GM18499 (cell line): ENCODE measurements around the gene SMS.
"Not testable (repeated sequence)": the region's sequence is repeated elsewhere in the genome, so short reads cannot be mapped to it uniquely, and the experiment has no call there.

ENCODE experiments used
- ATAC-seq: cut with Tn5 transposase; IDR thresholded peaks from one replicate; pipeline ENCODE4 v1.9.1; 2021; ENCODE audit warnings: moderate number of reproducible peaks; ENCODE audit not compliant: insufficient read depth, unreplicated experiment

The SMS gene

DNA sequence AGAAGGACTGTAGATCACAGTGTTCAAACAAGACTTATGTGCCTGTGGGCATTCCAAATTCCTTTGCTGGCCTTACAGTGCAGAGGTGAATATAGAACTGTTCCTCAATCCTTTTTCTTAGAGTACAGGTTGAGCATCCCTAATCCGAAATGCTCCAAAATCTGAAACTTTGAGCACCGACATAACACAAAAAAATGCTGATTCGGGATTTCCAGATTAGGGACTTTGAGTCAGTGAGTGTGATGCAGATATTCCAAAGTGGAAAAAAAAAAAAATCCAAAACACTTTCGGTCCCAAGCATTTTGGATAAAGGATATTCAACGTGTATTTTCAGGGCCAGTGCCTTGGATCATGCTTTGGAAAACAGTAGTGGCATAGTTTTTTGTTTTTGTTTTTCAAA is 9.2 kb downstream of the SMS start:
- ATAC-seq: no peak

DNA sequence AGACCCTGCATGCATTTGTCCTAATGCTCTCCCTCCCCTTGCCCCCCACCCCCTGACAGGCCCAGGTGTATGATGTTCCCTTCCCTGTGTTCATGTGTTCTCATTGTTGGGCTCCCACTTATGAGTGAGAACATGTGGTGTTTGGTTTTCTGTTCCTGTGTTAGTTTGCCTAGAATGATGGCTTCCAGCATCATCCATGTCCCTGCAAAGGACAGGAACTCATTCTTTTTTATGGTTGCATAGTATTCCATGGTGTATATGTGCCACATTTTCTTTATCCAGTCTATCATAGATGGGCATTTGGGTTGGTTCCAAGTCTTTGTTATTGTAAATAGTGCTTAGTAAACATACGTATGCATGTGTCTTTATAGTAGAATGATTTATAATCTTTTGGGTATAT is 10.0 kb downstream of the SMS start:
- not testable (repeated sequence) for ATAC-seq

DNA sequence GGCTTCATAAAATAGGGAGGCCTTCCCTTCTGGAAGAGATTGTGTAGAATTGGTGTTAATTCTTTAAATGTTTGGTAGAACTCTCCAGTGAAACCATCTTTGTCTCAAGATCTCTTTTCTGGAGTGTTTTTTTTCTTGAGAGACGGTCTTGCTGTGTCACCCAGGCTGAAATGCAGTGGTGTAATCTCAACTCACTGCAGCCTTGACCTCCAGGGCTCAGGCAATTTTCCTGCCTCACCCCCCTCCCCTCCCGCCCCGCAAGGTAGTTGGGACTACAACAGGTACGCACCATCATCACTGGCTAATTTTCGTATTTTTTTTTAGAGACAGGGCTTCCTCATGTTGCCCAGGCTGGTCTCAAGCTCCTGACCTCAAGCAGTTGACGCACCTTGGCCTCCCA is 12.1 kb downstream of the SMS start:
- no peak for ATAC-seq

DNA sequence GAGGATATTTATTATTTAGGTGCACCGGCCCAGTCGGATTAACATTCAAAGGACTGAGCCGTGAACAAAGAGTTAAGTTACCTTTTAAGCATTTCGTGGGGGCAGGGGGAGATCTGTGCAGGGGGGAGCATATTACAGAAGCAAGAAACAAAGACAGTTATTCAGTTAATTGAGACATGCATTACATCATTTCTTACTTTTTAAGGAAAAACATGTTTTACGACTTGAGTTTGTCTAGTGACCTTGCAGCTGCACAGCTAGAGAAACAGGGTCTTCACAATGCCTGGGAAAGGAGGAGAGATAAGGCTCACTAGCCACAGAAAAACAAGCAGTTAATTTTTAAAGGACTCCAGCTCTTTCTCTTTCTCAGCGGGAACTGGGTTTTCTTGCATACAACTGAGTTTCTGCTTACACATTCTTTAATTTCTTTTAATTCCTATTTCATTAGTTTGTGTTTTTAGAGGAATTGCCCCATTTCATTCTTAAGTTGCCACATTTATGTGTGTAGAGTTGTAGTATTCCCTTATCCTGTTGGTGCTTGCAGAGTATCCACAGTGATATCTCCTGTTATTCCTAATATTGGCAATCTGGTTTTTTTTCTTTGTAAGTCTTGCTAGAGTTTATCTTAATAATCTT is 12.8 kb downstream of the SMS start:
- ATAC-seq: not testable (repeated sequence)

DNA sequence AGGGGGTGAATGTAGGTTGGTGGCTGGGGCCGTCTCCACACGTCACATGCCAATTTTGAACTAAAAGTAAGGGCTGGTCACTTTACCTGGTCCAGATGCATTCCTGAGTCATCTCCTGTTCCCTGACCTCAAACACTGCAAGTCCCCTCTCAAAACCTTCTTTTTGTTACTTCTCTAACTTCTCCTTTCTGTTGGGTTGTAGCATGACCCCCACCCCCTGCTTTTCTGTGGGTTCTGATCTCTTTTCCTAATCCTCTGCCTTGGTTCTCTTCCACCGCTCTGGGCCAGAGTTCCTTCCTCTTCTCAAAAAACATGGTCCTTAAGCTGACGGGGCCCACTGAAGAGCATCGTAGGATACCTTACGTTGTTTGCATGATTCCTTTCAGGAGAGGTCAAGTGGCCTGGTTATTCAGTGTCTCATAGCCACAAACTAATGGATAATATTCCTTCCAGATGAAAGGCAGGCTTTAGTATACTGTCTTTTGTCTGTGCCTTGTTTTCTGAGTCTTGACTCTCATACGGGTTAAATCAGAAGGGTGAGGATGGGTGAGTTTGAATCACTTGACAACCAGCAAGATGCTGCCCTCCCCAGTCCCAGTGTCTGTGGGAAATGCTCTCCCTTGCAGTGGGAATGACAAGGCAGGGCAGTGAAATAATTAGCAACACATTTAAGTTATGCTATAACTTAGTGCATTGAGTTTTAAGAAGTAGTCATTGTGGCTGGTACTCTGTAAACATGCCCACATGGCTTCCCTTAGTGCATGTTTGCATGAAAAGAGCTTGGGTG is 15.1 kb downstream of the SMS start:
- ATAC-seq: no peak

DNA sequence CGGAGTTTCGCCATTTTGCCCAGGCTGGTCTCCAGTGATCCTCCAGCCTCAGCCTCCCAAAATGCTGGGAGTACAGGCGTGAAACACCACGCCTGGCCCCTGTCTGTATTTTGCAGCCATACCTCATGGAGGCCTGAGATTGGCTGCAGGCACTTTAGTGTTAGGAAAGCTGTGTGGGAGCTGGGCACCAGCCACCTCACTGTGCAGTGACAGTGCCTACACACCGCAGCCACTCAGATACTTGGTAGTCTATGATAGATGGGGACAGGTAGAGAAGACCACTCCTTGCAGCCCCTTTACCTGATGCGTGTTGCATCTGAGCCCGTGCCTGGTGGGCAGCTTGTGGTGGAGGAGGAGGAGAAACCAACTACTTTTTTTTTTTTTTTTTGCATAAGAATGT is 16.3 kb downstream of the SMS start:
- no peak for ATAC-seq

DNA sequence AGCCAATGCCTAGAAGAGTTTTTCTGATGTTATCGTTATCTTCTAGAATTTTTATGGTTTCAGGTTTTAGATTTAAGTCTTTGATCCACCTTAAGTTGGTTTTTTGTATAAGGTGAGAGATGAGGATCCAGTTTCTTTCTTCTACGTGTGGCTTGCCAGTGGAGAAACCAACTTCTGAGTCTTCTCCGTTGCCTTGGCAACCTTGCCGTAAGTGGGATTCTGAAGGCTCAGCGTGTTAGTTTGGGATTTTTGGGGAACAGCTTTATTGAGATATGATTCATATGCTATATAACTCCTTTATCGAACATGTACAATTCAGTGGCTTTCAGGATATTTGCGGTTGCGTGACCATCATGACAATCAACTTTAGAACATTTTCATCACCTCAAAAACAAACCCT is 17.7 kb downstream of the SMS start:
- no peak for ATAC-seq

DNA sequence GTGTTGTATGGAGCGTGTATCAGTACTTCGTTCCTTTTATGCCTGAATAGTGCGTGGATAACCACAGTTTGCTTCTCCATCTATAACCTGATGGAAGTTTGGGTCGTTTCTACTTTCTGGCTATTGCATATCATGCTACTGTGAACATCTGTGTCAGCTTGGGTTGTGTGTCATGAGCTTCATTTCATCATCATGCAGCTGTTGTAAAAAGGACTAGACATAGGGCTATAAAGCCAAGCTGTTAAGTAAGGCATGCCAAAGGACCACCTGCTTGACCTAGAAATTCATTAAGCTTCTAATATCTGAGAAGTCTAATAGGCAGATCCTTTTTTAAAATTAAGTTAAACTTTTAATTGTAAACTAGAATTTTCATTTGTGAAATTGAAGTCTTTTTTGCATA is 18.4 kb downstream of the SMS start:
- ATAC-seq: no peak

DNA sequence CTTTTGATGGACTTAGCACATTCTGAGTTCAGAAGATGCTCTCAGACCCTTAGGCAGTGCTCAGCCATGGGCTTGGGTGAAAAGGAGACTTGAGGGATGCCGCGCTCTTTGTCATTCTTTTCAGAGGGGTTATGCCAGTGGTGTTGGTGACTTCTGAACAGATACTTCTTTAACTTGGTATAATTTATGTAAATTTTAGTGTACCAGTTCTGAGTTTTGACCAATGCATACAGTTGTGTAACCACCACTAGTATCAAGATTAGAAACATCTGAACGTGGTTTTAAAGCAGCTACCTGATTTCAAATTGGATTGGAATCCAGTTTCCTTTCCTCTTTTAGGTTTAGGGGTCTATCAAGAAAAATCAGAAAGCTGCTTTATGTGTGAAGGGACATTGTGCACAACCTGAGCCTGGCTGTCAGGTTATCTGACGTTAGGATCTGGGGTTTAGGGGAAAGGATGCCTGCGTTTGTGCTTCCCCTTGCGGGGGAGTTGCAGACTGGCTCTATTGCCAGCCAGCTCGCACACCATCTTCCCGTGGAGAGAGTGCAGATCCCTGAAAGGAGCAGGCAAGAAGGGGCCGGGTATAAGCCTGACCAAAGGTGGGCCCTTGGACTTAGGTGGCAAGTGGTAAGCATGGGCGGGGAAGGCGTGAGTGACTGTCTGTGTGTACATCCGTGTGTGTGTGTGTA is 19.0 kb downstream of the SMS start:
- no peak for ATAC-seq

DNA sequence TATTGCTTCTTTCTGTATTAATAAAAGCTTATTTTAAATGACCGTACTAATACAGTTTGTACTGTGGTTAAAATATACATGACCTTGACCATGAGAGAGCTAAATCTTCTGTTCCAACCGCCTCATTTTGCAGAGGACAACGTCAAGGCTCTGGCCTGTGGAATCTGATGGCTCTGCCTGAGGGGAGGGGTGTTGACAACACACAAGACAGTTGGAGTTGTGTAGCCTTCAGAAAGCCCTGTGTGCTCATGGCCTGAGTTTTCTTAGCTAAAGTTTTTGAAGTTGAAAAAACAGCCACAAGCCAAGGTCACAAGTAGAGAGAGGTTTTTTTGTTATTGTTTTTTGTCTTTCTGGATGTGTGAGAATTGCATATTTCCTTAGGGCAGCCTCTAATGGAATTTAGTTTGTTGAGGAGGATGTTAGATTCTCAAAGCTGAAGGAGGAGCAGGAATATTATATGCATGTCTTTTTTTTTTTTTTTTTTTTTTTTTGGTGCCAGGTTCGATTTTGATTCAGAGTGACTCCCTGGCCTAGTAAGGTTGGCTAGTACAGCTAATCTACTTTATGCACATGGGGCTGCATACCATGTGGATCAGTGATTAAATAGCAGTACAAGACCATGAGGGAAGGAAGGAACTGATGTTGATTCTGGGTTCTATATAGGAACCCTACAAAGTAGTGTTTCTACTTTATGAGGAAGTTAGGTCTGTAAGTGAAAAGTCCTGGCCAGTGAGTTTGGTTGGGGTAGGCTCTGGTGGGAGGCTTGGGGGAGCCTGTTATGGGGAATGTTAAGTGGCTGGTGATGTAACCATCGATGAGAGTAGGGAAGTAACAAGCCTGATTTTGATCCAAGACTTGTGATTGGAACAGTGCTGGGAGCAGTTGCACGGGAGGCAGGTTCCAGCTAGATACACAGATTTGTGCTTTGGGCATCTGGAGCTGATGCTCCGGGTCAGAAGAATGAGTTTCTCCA is 20.3 kb downstream of the SMS start:
- ATAC-seq: no peak

DNA sequence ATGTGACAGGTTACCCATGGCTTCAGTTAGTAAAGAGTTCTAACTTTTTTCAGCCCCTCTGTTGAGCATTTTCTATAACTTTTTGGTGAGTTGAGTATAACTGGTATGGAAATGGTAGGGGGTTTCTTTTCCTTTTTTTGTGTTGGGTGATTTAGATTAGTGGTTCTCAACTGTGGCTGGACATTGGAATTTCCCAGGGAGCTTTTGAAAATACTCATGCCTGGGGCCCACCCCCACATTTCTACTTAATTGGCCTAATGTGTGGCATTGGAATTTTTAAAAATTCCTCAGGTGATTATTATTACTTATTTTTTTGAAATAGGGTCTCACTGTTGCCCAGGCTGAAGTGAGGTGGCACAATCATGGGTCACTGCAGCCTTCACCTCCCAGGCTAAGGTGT is 21.9 kb downstream of the SMS start:
- ATAC-seq: no peak

DNA sequence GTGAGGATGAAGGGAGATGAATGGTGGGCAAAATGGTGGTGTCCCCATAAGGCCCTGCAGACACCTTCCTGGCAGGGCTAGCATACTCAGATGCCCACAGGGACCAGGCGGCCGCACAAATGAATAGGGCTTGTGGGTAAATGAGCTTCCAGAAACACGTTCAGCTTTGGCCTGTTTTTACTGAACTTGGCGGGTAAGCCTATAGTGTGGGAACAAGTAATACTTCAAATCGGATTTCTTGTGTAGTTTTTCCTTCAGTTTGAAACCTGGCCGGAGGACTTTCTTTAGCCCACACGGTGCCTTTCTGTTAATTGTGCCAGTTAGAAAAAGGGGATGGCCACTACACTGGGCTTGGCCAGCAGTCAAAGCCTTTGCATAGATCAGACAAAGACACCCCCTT is 22.8 kb downstream of the SMS start:
- ATAC-seq: no peak

DNA sequence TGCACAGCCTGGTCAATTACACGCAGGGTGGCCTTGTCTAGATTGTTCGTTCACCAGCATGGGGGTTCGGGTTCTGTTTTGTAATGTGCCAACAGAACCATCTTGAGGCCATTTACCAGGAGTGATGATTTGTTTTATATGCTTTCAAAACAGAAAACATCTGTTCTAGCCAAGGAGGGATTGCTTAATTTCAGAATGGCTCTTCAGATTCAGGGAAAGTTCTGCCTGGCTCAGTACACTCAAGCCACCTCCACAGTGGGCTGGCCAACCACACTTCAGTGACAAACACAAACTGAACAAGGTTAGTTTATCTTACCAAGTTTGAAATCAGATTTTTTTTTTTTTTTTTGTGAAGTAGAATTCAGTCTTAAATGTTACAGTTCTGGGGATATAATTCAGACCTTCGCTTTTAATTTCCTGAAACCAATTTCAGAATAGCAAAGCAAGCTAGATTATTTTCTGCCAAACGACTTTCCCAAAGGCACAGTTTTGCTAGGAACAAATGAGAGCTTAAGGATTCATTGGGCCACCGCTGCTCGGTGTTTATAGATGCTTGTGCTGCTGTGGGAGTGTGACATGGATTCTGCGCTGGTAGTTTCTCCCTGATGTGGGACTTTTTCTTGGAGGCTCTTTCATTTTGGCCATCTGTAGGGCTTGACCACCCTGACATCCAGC is 23.4 kb downstream of the SMS start:
- ATAC-seq: no peak

DNA sequence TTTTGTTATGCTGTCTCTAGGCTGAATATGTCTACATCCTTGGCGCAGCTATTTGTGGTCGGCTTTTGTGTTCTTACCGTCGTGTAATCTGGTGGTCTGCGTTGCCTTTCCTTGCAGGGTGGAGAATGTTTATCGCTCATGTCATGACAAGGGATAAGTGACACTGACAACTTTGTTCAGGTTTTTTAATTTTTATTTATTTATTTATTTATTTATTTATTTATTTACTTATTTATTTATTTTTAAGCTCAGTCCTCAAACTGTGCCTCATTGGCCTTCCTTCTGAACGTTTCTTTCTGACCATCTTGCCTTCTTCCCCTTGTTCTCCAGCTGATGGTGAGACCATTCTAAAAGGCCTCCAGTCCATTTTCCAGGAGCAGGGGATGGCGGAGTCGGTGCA is 26.4 kb downstream of the SMS start:
- ATAC-seq: no peak

DNA sequence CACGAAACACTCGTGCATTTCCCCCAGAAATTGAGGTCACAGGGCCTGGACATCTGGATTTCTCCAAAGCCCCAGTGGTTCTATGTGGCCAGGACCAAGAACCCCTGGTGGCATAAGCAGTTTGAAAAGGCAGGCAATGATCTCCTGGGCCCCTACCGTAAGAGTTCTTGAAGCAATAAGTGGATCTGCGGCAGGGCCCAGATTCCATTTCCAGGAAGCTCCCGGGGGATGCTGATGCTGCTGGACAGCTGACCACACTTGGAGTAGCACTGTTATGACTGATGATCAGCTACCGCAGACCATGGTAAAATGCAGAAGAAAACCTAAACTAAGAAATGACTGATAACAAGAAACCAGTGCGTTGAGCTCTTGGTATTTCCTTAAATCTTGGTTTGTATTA is 27.8 kb downstream of the SMS start:
- no peak for ATAC-seq

DNA sequence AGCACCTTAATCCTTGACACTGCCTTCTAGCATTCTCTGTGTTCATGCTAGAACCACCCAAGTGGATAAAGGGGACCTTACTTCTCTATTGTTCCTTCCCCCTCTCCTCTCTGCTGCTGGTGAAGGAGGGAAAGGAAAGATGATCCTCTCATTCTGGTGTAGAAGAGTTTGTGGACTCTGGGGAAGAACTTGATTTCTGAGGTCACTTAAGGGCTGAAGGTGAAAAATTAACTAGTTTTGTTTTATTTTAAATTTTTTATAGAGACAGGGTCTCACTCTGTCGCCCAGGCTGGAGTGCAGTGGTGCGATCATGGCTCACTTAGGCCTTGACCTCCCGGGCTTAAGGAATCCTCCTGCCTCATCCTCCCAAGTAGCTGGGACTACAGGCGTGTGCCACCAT is 29.8 kb downstream of the SMS start:
- no peak for ATAC-seq

DNA sequence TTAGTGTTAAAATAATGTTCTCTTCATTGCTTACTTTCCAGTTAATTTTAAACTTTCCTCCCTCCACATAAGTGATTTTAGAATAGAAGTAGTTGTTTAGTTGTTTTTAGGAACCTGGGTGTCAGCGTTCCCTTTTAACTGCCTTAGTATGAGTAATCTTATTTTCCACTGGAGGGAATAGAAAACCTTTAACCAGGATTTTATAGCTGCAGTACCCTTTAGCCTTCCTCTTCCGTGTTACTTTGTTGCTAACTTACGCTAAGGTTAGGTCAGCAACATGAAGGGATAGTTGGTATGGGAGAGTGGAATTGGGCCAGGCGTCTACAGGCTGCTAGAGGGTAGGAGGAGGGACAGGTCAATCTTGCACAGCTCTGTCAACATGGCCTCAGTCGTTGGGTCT is 31.5 kb downstream of the SMS start:
- no peak for ATAC-seq

DNA sequence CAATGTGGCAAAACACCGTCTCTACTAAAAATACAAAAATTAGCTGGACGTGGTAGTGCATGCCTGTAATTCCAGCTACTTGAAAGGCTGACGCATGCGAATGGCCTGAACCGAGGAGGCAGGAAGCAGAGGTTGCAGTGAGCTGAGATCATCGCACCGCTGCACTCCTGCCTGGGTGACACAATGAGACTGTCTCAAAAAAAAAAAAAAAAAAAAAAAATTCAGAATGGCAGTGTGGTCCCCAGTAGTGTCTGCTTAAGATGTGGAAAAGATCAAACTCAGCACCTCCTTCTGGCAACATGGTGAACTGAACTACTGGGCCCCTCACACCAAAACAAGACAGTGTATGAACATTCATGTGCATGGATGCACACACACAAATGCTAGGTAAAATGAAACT is 32.2 kb downstream of the SMS start:
- ATAC-seq: no peak

DNA sequence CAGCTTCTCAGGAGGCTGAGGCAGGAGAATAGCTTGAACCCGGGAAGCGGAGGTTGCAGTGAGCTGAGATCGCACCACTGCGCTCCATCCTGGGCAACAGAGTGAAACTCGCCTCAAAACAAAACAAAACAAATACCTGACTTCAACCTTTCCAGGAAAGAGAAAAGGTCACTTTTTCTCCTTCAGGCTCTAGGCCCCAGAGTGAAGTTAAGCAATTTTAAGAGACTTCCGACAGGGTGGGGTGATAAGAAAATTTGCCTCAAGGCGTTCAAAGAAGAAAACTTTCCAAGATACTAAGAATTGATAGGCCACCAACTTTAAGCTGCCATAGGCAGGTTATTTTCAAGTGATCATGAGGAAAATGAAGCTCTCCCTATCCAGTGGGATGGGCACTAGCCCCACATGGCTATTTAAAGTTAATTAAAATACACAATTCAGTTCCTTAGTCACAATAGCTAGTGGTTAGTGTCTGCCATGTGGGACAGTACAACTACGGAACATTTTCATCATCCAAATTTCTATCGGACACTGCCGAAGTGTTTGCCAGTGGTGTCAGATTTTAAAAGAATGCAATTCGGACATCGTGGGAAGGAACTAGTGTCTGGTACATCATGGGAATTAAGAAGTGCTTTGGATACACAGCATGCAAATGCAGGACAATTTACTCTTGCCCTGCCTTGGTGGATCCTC is 33.0 kb downstream of the SMS start:
- ATAC-seq: no peak
